ENCODE results near the gene CAMK4. TPM values are rescaled to one million over a fixed set of nuclear protein-coding genes. Genes with fewer than 3 reads are reported as not detected.

The CAMK4 gene
- total RNA-seq, 1 experiment from 2014 or later = 10.6 TPM

- no peak for ATAC-seq
- Mint-ChIP-seq H3K4me1 (no peaks in the 10 kb centered on the region), H3K27me3 (ENCODE audit: low read depth) (no peaks in the 10 kb centered on the region), H3K27ac (no peak overlapping the region), H3K9me3 (no peaks in the 10 kb centered on the region), H3K36me3 (no peaks in the 10 kb centered on the region), H3K4me3 (no peak overlapping the region)
- DNase-seq (ENCODE audit: low spot score) = no peak
- CTCF ChIA-PET = interaction anchor here (0.6 kb wide), 1 partner anchor 246 kb away, joined by 3 read pairs; no protein-coding TSS in a partner anchor
- TF ChIP-seq FOXP4 (CRISPR knock-in tag; IDR thresholded peaks at IDR 0.05) = no peak
- no peak for TF ChIP-seq MLX (CRISPR knock-in tag; IDR thresholded peaks at IDR 0.05)
- TF ChIP-seq GRHL2 (CRISPR knock-in tag; IDR thresholded peaks at IDR 0.05; ENCODE audit: insufficient replicate concordance, severe bottlenecking) = no peak
- TF ChIP-seq IRF1 (CRISPR knock-in tag; IDR thresholded peaks at IDR 0.05) = no peak
- TF ChIP-seq SP1 (CRISPR knock-in tag; conservative IDR thresholded peaks at IDR 0.05) = no peak
- no peak for TF ChIP-seq FOXJ3 (CRISPR knock-in tag; IDR thresholded peaks at IDR 0.05; ENCODE audit: borderline replicate concordance)
- TF ChIP-seq E2F4 (CRISPR knock-in tag; IDR thresholded peaks at IDR 0.05; ENCODE audit: borderline replicate concordance, low read depth) = no peak
- no peak for TF ChIP-seq E2F5 (CRISPR knock-in tag; IDR thresholded peaks at IDR 0.05)
- POLR2A ChIA-PET = no interaction called here
Observed at GRCh38 chr5:111284825-111285224, 60.6 kb downstream of the CAMK4 start.

- DNase-seq (ENCODE audit: low spot score) = no peak
- no peaks in the 10 kb centered on the region for H3K4me1 Mint-ChIP-seq
- no peak overlapping the region for H3K4me3 Mint-ChIP-seq
- H3K36me3 Mint-ChIP-seq = peaks cover 12% of the 10 kb centered on the region
- TF ChIP-seq MYBL2 (CRISPR knock-in tag; IDR thresholded peaks at IDR 0.05) (no peak), IRF1 (CRISPR knock-in tag; IDR thresholded peaks at IDR 0.05) (no peak), AFF4 (CRISPR knock-in tag; IDR thresholded peaks at IDR 0.05; ENCODE audit: borderline replicate concordance) (no peak), NFE2L1 (CRISPR knock-in tag; IDR thresholded peaks at IDR 0.05) (no peak), GRHL2 (CRISPR knock-in tag; IDR thresholded peaks at IDR 0.05; ENCODE audit: insufficient replicate concordance, severe bottlenecking) (no peak), ARID4B (CRISPR knock-in tag; IDR thresholded peaks at IDR 0.05; ENCODE audit: borderline replicate concordance) (no peak), ZBTB21 (CRISPR knock-in tag; IDR thresholded peaks at IDR 0.05; ENCODE audit: borderline replicate concordance) (no peak), ATF1 (CRISPR knock-in tag; IDR thresholded peaks at IDR 0.05) (no peak), ESRRA (CRISPR knock-in tag; IDR thresholded peaks at IDR 0.05; ENCODE audit: borderline replicate concordance) (no peak), TEAD4 (CRISPR knock-in tag; IDR thresholded peaks at IDR 0.05) (no peak)
- CTCF ChIA-PET = no interaction called here
- no peaks in the 10 kb centered on the region for H3K27me3 Mint-ChIP-seq (ENCODE audit: low read depth)
- H3K9me3 Mint-ChIP-seq = peaks cover 12% of the 10 kb centered on the region
- no peak for ATAC-seq
- POLR2A ChIA-PET = no interaction called here
- H3K27ac Mint-ChIP-seq = no peak overlapping the region
Observed at GRCh38 chr5:111294551-111294950, 70.4 kb downstream of the CAMK4 start.
